GM12878 (cell line): ENCODE results near the gene KLHL1. TPM values are rescaled to one million over a fixed set of nuclear protein-coding genes. Genes with fewer than 3 reads are reported as not detected.

Source experiments
- ATAC-seq: fragments of 200-7000 bp; cut with Tn5 transposase; 3 replicates; pipeline ENCODE4 v1.9.1; 2020; ENCODE audit warnings: mild to moderate bottlenecking, moderate library complexity
- BruUV-seq: library from RNA; stranded (reverse); fragments of 400-500 nt; replicated peaks from 2 replicates; lab custom pipeline; 2021; lab: Mats Ljungman, UMichigan
- CTCF ChIA-PET: fragments of 300-600 bp; sonication (Branson Sonifier 250); formaldehyde crosslinking; extraction: SDS; loops from one replicate; lab custom pipeline; 2021; ENCODE audit warnings: inconsistent platforms; lab: Yijun Ruan, JAX
- POLR2A ChIA-PET: fragments of 350-600 bp; formaldehyde crosslinking; extraction: SDS; loops from one replicate; lab custom pipeline; 2021; ENCODE audit warnings: inconsistent platforms; lab: Charles Lee
- RAD21 ChIA-PET: fragments of 300-600 bp; sonication (Branson Sonifier 250); formaldehyde crosslinking; loops from one replicate; lab custom pipeline; 2023; ENCODE audit warnings: antibody characterized with exemption; ENCODE audit not compliant: unreplicated experiment; lab: Charles Lee
- SMC1A ChIA-PET: fragments of 300-600 bp; sonication (Branson Sonifier 250); formaldehyde crosslinking; loops from one replicate; lab custom pipeline; 2023; ENCODE audit not compliant: unreplicated experiment, uncharacterized antibody; lab: Charles Lee
- DNase-seq: peaks from one replicate; pipeline ENCODE4 v3.0.0-alpha.2; 2011; ENCODE audit warnings: low read depth, low spot score
- FAIRE-seq: peaks from 3 replicates; lab custom pipeline; 2011; peaks lifted over from hg19 to GRCh38; lab: Jason Lieb, UNC
- H2AFZ ChIP-seq: 2 replicates; pipeline ENCODE4 v1.6.0; 2011; ENCODE audit warnings: low read depth, low read length, control low read depth; ENCODE audit not compliant: control insufficient read depth
- H3K27ac ChIP-seq: 2 replicates; pipeline ENCODE4 v1.5.1; 2011; ENCODE audit warnings: control low read depth; ENCODE audit not compliant: control insufficient read depth, insufficient read depth
- H3K27me3 ChIP-seq, 2 experiments: replicated peaks in 1 of 2; 2 replicates each; pipeline versions ENCODE4 v1.6.0 to v1.6.1; 2011; ENCODE audit warnings: low read length in 1 of 2; ENCODE audit not compliant: control insufficient read depth in 2 of 2, insufficient read depth in 2 of 2
- H3K36me3 ChIP-seq, 2 experiments: 2 replicates each; pipeline ENCODE4 v1.5.1; 2011; ENCODE audit warnings: low read length in 1 of 2; ENCODE audit not compliant: control insufficient read depth in 2 of 2, insufficient read depth in 2 of 2
- H3K4me1 ChIP-seq: 2 replicates; pipeline ENCODE4 v1.6.1; 2011; ENCODE audit warnings: mild to moderate bottlenecking, low read length, moderate library complexity, mixed read lengths; ENCODE audit not compliant: control insufficient read depth, insufficient read depth
- H3K4me2 ChIP-seq: 2 replicates; pipeline ENCODE4 v1.6.0; 2011; ENCODE audit warnings: control low read depth; ENCODE audit not compliant: control insufficient read depth, insufficient read depth
- H3K4me3 ChIP-seq: fragments of 200-600 bp; sonication (generic); 2 replicates; pipeline ENCODE4 v1.5.1; 2016
- H3K79me2 ChIP-seq: 2 replicates; pipeline ENCODE4 v1.6.0; 2011; ENCODE audit warnings: low read length; ENCODE audit not compliant: control insufficient read depth, insufficient read depth
- H3K9ac ChIP-seq: 2 replicates; pipeline ENCODE4 v1.8.0; 2011; ENCODE audit warnings: low read length, control low read depth, mixed read lengths; ENCODE audit not compliant: control insufficient read depth, insufficient read depth
- H3K9me3 ChIP-seq: replicated peaks from 3 replicates; pipeline ENCODE4 v1.5.1; 2011; ENCODE audit warnings: mild to moderate bottlenecking, low read length; ENCODE audit not compliant: control insufficient read depth, insufficient read depth
- H4K20me1 ChIP-seq: 2 replicates; pipeline ENCODE4 v1.6.0; 2011; ENCODE audit not compliant: control insufficient read depth, insufficient read depth
- BCLAF1 ChIP-seq: fragments of 450-650 bp; IDR thresholded peaks from 2 replicates; pipeline ENCODE4 v1.6.1; 2017; ENCODE audit warnings: antibody characterized with exemption, mild to moderate bottlenecking, moderate library complexity
- DPF2 ChIP-seq: fragments of 450-650 bp; IDR thresholded peaks from 2 replicates; pipeline ENCODE4 v1.6.1; 2017; ENCODE audit warnings: mild to moderate bottlenecking
- ESRRA ChIP-seq: IDR thresholded peaks from 2 replicates; pipeline ENCODE4 v1.6.1; 2012; ENCODE audit warnings: mild to moderate bottlenecking, low read length, improper control_type of control experiment
- MTA2 ChIP-seq: fragments of 450-650 bp; IDR thresholded peaks from 2 replicates; pipeline ENCODE4 v1.6.1; 2016; ENCODE audit warnings: low read depth, mild to moderate bottlenecking, moderate library complexity
- MXI1 ChIP-seq: fragments of 150-350 bp; IDR thresholded peaks from 2 replicates; pipeline ENCODE4 v1.6.1; 2011; ENCODE audit warnings: low read depth, mild to moderate bottlenecking, inconsistent platforms, low read length, improper control_type of control experiment
- PKNOX1 ChIP-seq: fragments of 450-650 bp; IDR thresholded peaks from 2 replicates; pipeline ENCODE4 v1.6.1; 2016; ENCODE audit warnings: mild to moderate bottlenecking
- PRDM15 ChIP-seq: fragments of 450-650 bp; formaldehyde crosslinking; IDR thresholded peaks from 2 replicates; pipeline ENCODE4 v1.4.0; 2020; ENCODE audit warnings: mild to moderate bottlenecking, moderate library complexity
- SIX5 ChIP-seq: IDR thresholded peaks from 2 replicates; pipeline ENCODE4 v1.6.1; 2011; ENCODE audit warnings: mild to moderate bottlenecking, low read depth, low read length, moderate library complexity; ENCODE audit not compliant: severe bottlenecking
- SMAD5 ChIP-seq: IDR thresholded peaks from 2 replicates; pipeline ENCODE4 v1.6.1; 2016; ENCODE audit warnings: antibody characterized with exemption, low read depth
- SUZ12 ChIP-seq: fragments of 200-600 bp; sonication (generic); IDR thresholded peaks from one replicate; pipeline ENCODE4 v1.6.1; 2018; ENCODE audit warnings: antibody characterized with exemption, mild to moderate bottlenecking; ENCODE audit not compliant: unreplicated experiment
- TARDBP ChIP-seq: IDR thresholded peaks from 2 replicates; pipeline ENCODE4 v1.6.1; 2016; ENCODE audit warnings: borderline replicate concordance
- ZBTB4 ChIP-seq: fragments of 450-650 bp; formaldehyde crosslinking; IDR thresholded peaks from 2 replicates; pipeline ENCODE4 v1.4.0; 2022; ENCODE audit warnings: mild to moderate bottlenecking, moderate library complexity
- ZNF274 ChIP-seq: IDR thresholded peaks from one replicate; pipeline ENCODE4 v1.8.0; 2011; ENCODE audit not compliant: insufficient read length, insufficient read depth
- ZSCAN29 ChIP-seq: fragments of 450-650 bp; IDR thresholded peaks from 2 replicates; pipeline ENCODE4 v1.6.1; 2017; ENCODE audit warnings: mild to moderate bottlenecking, moderate library complexity
- WGBS: methylation state at CpG from one replicate; pipeline ENCODE4 v1.1.6; 2016; ENCODE audit warnings: low lambda C conversion rate; ENCODE audit not compliant: insufficient replicate concordance, insufficient coverage; ENCODE audit errors: missing lambda C conversion rate; 5-methylcytosine and 5-hydroxymethylcytosine counted together
- in situ Hi-C: fragments of 300-500 bp; cut with MboI; formaldehyde crosslinking; loops from 9 replicates; pipeline ENCODE4 v1.14.3; 2018; ENCODE audit warnings: mixed read lengths
- intact Hi-C: fragments of 100-400 bp; cut with micrococcal nuclease; formaldehyde crosslinking; loops from one replicate; pipeline ENCODE4 v1.14.2; 2022; ENCODE audit not compliant: unreplicated experiment
- polyA plus RNA-seq, 11 experiments: library from polyadenylated mRNA; depleted of rRNA in 4 of 11; unstranded in 6 of 11; stranded (reverse) in 5 of 11; fragments of >200 nt; fragmentation: Nextera tagmentation in 4 of 11; fragmentation: Illumina TruSeq in 1 of 11; extraction: Ambion mirVana in 4 of 11; extraction: Trizol in 1 of 11; gene quantifications; 1 replicate in 1 of 11; 2 replicates in 10 of 11; pipeline versions ENCODE4 v1.2.1 to v1.2.3, GENCODE V29; 2011 to 2016; ENCODE audit warnings: inconsistent platforms in 2 of 11, missing spikeins in 2 of 11, low read depth in 1 of 11
- total RNA-seq, 4 experiments: library from RNA; depleted of rRNA in 3 of 4; stranded (reverse); fragments of >200 nt in 3 of 4; fragmentation: Illumina TruSeq in 1 of 4; extraction: Trizol in 1 of 4; gene quantifications; 2 replicates each; pipeline versions ENCODE4 v1.2.1 to v1.2.3, GENCODE V29; 2013 to 2021

Gene KLHL1
- total and polyA plus RNA-seq, 10 of the 15 experiments (the other 5 are each of a cell fraction or from before 2014, with no cell fraction given), result 0.02 to 0.13 (median 0.05) TPM; not detected in 2

GRCh38 chr13:70042193-70042592 lies 66.1 kb downstream of the KLHL1 start:
- intact Hi-C loops, result no loop called here
- no peaks in the 10 kb centered on the region for H3K36me3 ChIP-seq
- ChIA-PET SMC1A (interaction anchor here (1.2 to 1.9 kb wide), 2 partner anchors 11 to 96 kb away, joined by 3 to 6 read pairs; no protein-coding TSS in a partner anchor), POLR2A (no interaction called here), RAD21 (interaction anchor here (0.6 kb wide), 1 partner anchor 43 kb away, joined by 3 read pairs; no protein-coding TSS in a partner anchor), CTCF (interaction anchor here (0.9 kb wide), 1 partner anchor 505 kb away, joined by 3 read pairs; no protein-coding TSS in a partner anchor)
- no peak overlapping the region for H3K4me3 ChIP-seq
- FAIRE-seq (no peak), DNase-seq (no peak), ATAC-seq (peak; percentile 72)
- H3K79me2 ChIP-seq, result no peaks in the 10 kb centered on the region
- BruUV-seq, result no TSS peak
- no peaks in the 10 kb centered on the region for H3K4me1 ChIP-seq
- no peaks in the 10 kb centered on the region for H3K9me3 ChIP-seq
- H3K9ac ChIP-seq, result no peak overlapping the region
- H4K20me1 ChIP-seq, result no peaks in the 10 kb centered on the region
- no peak overlapping the region for H2AFZ ChIP-seq
- no peak overlapping the region for H3K27ac ChIP-seq
- 26% methylated on average over 4 of the region's 4 CpGs for WGBS
- H3K4me2 ChIP-seq, result no peak overlapping the region
- H3K27me3 ChIP-seq, result no peaks in the 10 kb centered on the region
- in situ Hi-C loops, result no loop called here
- TF ChIP-seq TARDBP (no peak), SMAD5 (no peak), PRDM15 (CRISPR knock-in tag) (no peak), MTA2 (peak; percentile 85), MXI1 (no peak), SUZ12 (no peak), DPF2 (0 out of 2 replicates have a peak, but pooled peaks have one; percentile 31), PKNOX1 (no peak), BCLAF1 (no peak), SIX5 (no peak), ZSCAN29 (no peak), ZNF274 (no peak), ZBTB4 (no peak), ESRRA (no peak)
